ENCODE data around the gene CYB5D1.
A peak's percentile ranks its signal among the peaks of the same experiment; 100 is the strongest.

GRCh38 chr17:7889166-7889955 is 31.6 kb downstream of the CYB5D1 start:
- TF ChIP-seq, protein P1, sequence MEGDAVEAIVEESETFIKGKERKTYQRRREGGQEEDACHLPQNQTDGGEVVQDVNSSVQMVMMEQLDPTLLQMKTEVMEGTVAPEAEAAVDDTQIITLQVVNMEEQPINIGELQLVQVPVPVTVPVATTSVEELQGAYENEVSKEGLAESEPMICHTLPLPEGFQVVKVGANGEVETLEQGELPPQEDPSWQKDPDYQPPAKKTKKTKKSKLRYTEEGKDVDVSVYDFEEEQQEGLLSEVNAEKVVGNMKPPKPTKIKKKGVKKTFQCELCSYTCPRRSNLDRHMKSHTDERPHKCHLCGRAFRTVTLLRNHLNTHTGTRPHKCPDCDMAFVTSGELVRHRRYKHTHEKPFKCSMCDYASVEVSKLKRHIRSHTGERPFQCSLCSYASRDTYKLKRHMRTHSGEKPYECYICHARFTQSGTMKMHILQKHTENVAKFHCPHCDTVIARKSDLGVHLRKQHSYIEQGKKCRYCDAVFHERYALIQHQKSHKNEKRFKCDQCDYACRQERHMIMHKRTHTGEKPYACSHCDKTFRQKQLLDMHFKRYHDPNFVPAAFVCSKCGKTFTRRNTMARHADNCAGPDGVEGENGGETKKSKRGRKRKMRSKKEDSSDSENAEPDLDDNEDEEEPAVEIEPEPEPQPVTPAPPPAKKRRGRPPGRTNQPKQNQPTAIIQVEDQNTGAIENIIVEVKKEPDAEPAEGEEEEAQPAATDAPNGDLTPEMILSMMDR (IDR thresholded peaks at IDR 0.05) = peak in 5 of 6 experiments; percentile 54 to 78 (median 74)
- peak in 1 of 2 donors; percentile 53 for TF ChIP-seq POLR2A (IDR thresholded peaks at IDR 0.05)

Measured in thyroid gland (tissue), 4 donors.